Neural cell (in vitro differentiated cells): ENCODE data around the gene OCSTAMP. TPM values are rescaled to one million over a fixed set of nuclear protein-coding genes. Genes with fewer than 3 reads are reported as not detected.

Experiments used
- H2AFZ ChIP-seq: fragments of 200-600, 300-800 bp; sonication (generic), shearing (Covaris generic); 2 replicates; pipeline ENCODE4 v1.6.0; 2014; ENCODE audit warnings: low read depth, mild to moderate bottlenecking, antibody characterized with exemption, low read length, moderate library complexity
- H3F3A ChIP-seq: fragments of 200-600 bp; shearing (Covaris generic); 2 replicates; pipeline ENCODE4 v1.6.1; 2016; ENCODE audit warnings: mild to moderate bottlenecking, moderate library complexity, mixed read lengths, antibody characterized with exemption, low read length; ENCODE audit not compliant: insufficient read depth, poor library complexity, severe bottlenecking
- H3K27ac ChIP-seq: fragments of 200-600, 300-800 bp; sonication (generic), shearing (Covaris generic); 2 replicates; pipeline ENCODE4 v1.5.1; 2014; ENCODE audit warnings: mild to moderate bottlenecking, low read length, moderate library complexity
- H3K27me3 ChIP-seq: fragments of 300-800, 200-600 bp; sonication (generic), shearing (Covaris generic); 2 replicates; pipeline ENCODE4 v1.6.0; 2014; ENCODE audit warnings: mild to moderate bottlenecking, low read depth, low read length, moderate library complexity; ENCODE audit not compliant: insufficient read depth
- H3K36me3 ChIP-seq: fragments of 300-800, 200-600 bp; sonication (generic), shearing (Covaris generic); 2 replicates; pipeline ENCODE4 v1.5.1; 2014; ENCODE audit warnings: mild to moderate bottlenecking, antibody characterized with exemption, low read length, moderate library complexity; ENCODE audit not compliant: insufficient read depth
- H3K4me2 ChIP-seq: fragments of 300-800, 200-600 bp; sonication (generic), shearing (Covaris generic); 2 replicates; pipeline ENCODE4 v1.6.0; 2014; ENCODE audit warnings: mild to moderate bottlenecking, low read length
- H3K4me3 ChIP-seq: fragments of 300-800, 200-600 bp; sonication (generic), shearing (Covaris generic); 2 replicates; pipeline ENCODE4 v1.5.1; 2014; ENCODE audit warnings: mild to moderate bottlenecking, low read length, moderate library complexity
- H3K79me2 ChIP-seq: fragments of 200-600 bp; shearing (Covaris generic); replicated peaks from 2 replicates; pipeline ENCODE4 v1.6.0; 2014; ENCODE audit warnings: mild to moderate bottlenecking, low read length, moderate library complexity; ENCODE audit not compliant: insufficient read depth
- H3K9ac ChIP-seq: fragments of 300-800, 200-600 bp; sonication (generic), shearing (Covaris generic); 2 replicates; pipeline ENCODE4 v1.6.1; 2016; ENCODE audit warnings: mild to moderate bottlenecking, low read length, mixed read lengths
- H3K9me2 ChIP-seq: fragments of 200-600 bp; shearing (Covaris generic); 2 replicates; pipeline ENCODE4 v1.6.1; 2016; ENCODE audit warnings: mild to moderate bottlenecking, low read length, mixed read lengths; ENCODE audit not compliant: insufficient read depth
- H3K9me3 ChIP-seq: fragments of 200-600, 300-800 bp; sonication (generic), shearing (Covaris generic); 2 replicates; pipeline ENCODE4 v1.6.1; 2016; ENCODE audit warnings: mild to moderate bottlenecking, mixed run types, low read length, moderate library complexity, mixed read lengths
- H4K20me1 ChIP-seq: fragments of 200-600 bp; shearing (Covaris generic); 2 replicates; pipeline ENCODE4 v1.6.1; 2016; ENCODE audit warnings: mild to moderate bottlenecking, mixed run types; ENCODE audit not compliant: insufficient read depth
- CTCF ChIP-seq: fragments of 450-650 bp; IDR thresholded peaks from 2 replicates; pipeline ENCODE4 v1.5.1; 2014; ENCODE audit warnings: antibody characterized with exemption, mild to moderate bottlenecking, moderate library complexity; ENCODE audit not compliant: poor library complexity, severe bottlenecking
- EP300 ChIP-seq: fragments of 450-650 bp; conservative IDR thresholded peaks from 2 replicates; pipeline ENCODE4 v1.6.1; 2014; ENCODE audit warnings: antibody characterized with exemption, mild to moderate bottlenecking, moderate library complexity; ENCODE audit not compliant: poor library complexity, severe bottlenecking
- EZH2 ChIP-seq: fragments of 200-600, 300-800 bp; shearing (Covaris generic), sonication (generic); IDR thresholded peaks from 2 replicates; pipeline ENCODE4 v1.6.1; 2014; ENCODE audit warnings: antibody characterized with exemption, low read length, borderline replicate concordance, mild to moderate bottlenecking; ENCODE audit not compliant: insufficient read depth, poor library complexity, severe bottlenecking
- MXI1 ChIP-seq: fragments of 450-650 bp; conservative IDR thresholded peaks from 2 replicates; pipeline ENCODE4 v1.6.1; 2014; ENCODE audit warnings: antibody characterized with exemption, mild to moderate bottlenecking; ENCODE audit not compliant: poor library complexity, severe bottlenecking
- POLR2AphosphoS5 ChIP-seq: IDR thresholded peaks from 2 replicates; pipeline ENCODE4 v1.6.1; 2012
- RAD21 ChIP-seq: fragments of 450-650 bp; conservative IDR thresholded peaks from 2 replicates; pipeline ENCODE4 v1.6.1; 2014; ENCODE audit warnings: antibody characterized with exemption, mild to moderate bottlenecking, moderate library complexity
- REST ChIP-seq: IDR thresholded peaks from 2 replicates; pipeline ENCODE4 v1.6.1; 2012; ENCODE audit warnings: borderline replicate concordance
- SMC3 ChIP-seq: fragments of 450-650 bp; conservative IDR thresholded peaks from 2 replicates; pipeline ENCODE4 v1.6.1; 2014; ENCODE audit warnings: antibody characterized with exemption, mild to moderate bottlenecking, moderate library complexity; ENCODE audit not compliant: poor library complexity
- TAF1 ChIP-seq: IDR thresholded peaks from 2 replicates; pipeline ENCODE4 v1.6.1; 2012; ENCODE audit warnings: low read depth
- polyA plus RNA-seq: library from polyadenylated mRNA; depleted of rRNA; stranded (reverse); fragments of >200 nt; gene quantifications from 2 replicates; pipeline ENCODE4 v1.2.3, GENCODE V29; 2014

The OCSTAMP gene
- polyA plus RNA-seq, 1 donor from 2014 or later = not detected

GRCh38 chr20:46583411-46584214, 33.2 kb upstream of the OCSTAMP start:
- no peaks in the 10 kb centered on the region for H3K9me2 ChIP-seq
- no peak overlapping the region for H3K4me3 ChIP-seq
- no peaks in the 10 kb centered on the region for H3K79me2 ChIP-seq
- H3K9ac ChIP-seq = no peak overlapping the region
- no peaks in the 10 kb centered on the region for H3F3A ChIP-seq
- H3K4me2 ChIP-seq = no peak overlapping the region
- no peak overlapping the region for H2AFZ ChIP-seq
- H3K9me3 ChIP-seq = peaks cover 2% of the 10 kb centered on the region
- TF ChIP-seq EP300 (no peak), REST (no peak), POLR2AphosphoS5 (no peak), TAF1 (no peak), EZH2 (no peak), SMC3 (no peak), CTCF (no peak), MXI1 (no peak), RAD21 (no peak)
- H3K27ac ChIP-seq = no peak overlapping the region
- H3K27me3 ChIP-seq = no peaks in the 10 kb centered on the region
- H3K36me3 ChIP-seq = no peaks in the 10 kb centered on the region
- H4K20me1 ChIP-seq = no peaks in the 10 kb centered on the region

GRCh38 chr20:46582648-46583047, 32.2 kb upstream of the OCSTAMP start:
- TF ChIP-seq REST = no peak
- TF ChIP-seq RAD21 = no peak
- no peak for TF ChIP-seq POLR2AphosphoS5
- TF ChIP-seq SMC3 = no peak
- no peak for TF ChIP-seq EP300
- no peak for TF ChIP-seq TAF1
- TF ChIP-seq MXI1 = no peak
- TF ChIP-seq EZH2 = no peak
- TF ChIP-seq CTCF = no peak
- H4K20me1 ChIP-seq = no peaks in the 10 kb centered on the region
- H3K9me3 ChIP-seq = peaks cover 2% of the 10 kb centered on the region
- H3K4me2 ChIP-seq = no peak overlapping the region
- no peak overlapping the region for H3K4me3 ChIP-seq
- H3K9me2 ChIP-seq = no peaks in the 10 kb centered on the region
- no peaks in the 10 kb centered on the region for H3K27me3 ChIP-seq
- no peaks in the 10 kb centered on the region for H3K79me2 ChIP-seq
- H2AFZ ChIP-seq = no peak overlapping the region
- H3K9ac ChIP-seq = no peak overlapping the region
- no peaks in the 10 kb centered on the region for H3F3A ChIP-seq
- no peaks in the 10 kb centered on the region for H3K36me3 ChIP-seq
- no peak overlapping the region for H3K27ac ChIP-seq
